ENCODE results near the gene MMD2. TPM values are rescaled to one million over a fixed set of nuclear protein-coding genes. Genes with fewer than 3 reads are reported as not detected.

Gene MMD2
- total RNA-seq, 1 experiment from 2014 or later, result not detected

- Histone ChIP-seq H3K9me3 (no peaks in the 10 kb centered on the region), H3K4me1 (no peaks in the 10 kb centered on the region), H3K36me3 (ENCODE audit: control insufficient read depth, insufficient read depth, low read length) (no peaks in the 10 kb centered on the region), H3K27me3 (replicated peaks; ENCODE audit: control insufficient read depth, insufficient read depth, low read length) (no peaks in the 10 kb centered on the region), H3K4me3 (ENCODE audit: low read depth, low read length) (no peak overlapping the region)
- Mint-ChIP-seq H3K4me3 (ENCODE audit: unreplicated experiment) (no peak overlapping the region), H3K27me3 (ENCODE audit: insufficient read depth, unreplicated experiment) (no peaks in the 10 kb centered on the region), H3K27ac (ENCODE audit: unreplicated experiment) (no peak overlapping the region), H3K9me3 (ENCODE audit: unreplicated experiment) (no peaks in the 10 kb centered on the region), H3K36me3 (ENCODE audit: insufficient read depth, unreplicated experiment) (no peaks in the 10 kb centered on the region), H3K4me1 (ENCODE audit: low read depth, unreplicated experiment) (no peaks in the 10 kb centered on the region)
- POLR2A ChIA-PET, result no interaction called here
- no TSS peak for BruUV-seq (replicated peaks)
- intact Hi-C loops (cut with micrococcal nuclease; ENCODE audit: unreplicated experiment), result no loop called here
- no peak for TF ChIP-seq CTCF (IDR thresholded peaks at IDR 0.05; ENCODE audit: insufficient read depth in 1 of 2, low read depth in 1 of 2, low read length in 1 of 2, severe bottlenecking in 1 of 2, unreplicated experiment in 1 of 2)
- DNase-seq, result no peak
- CTCF ChIA-PET, result no interaction called here
Measured at GRCh38 chr7:4875391-4875790, 83.6 kb downstream of the MMD2 start.

- Mint-ChIP-seq H3K36me3 (ENCODE audit: insufficient read depth, unreplicated experiment) (no peaks in the 10 kb centered on the region), H3K9me3 (ENCODE audit: unreplicated experiment) (no peaks in the 10 kb centered on the region), H3K27ac (ENCODE audit: unreplicated experiment) (no peak overlapping the region), H3K4me3 (ENCODE audit: unreplicated experiment) (no peak overlapping the region), H3K27me3 (ENCODE audit: insufficient read depth, unreplicated experiment) (no peaks in the 10 kb centered on the region), H3K4me1 (ENCODE audit: low read depth, unreplicated experiment) (no peaks in the 10 kb centered on the region)
- BruUV-seq (replicated peaks), result no TSS peak
- no peak for TF ChIP-seq CTCF (IDR thresholded peaks at IDR 0.05; ENCODE audit: insufficient read depth in 1 of 2, low read depth in 1 of 2, low read length in 1 of 2, severe bottlenecking in 1 of 2, unreplicated experiment in 1 of 2)
- intact Hi-C loops (cut with micrococcal nuclease; ENCODE audit: unreplicated experiment), result no loop called here
- no peaks in the 10 kb centered on the region for H3K27me3 ChIP-seq (replicated peaks; ENCODE audit: control insufficient read depth, insufficient read depth, low read length)
- H3K9me3 ChIP-seq, result no peaks in the 10 kb centered on the region
- ChIA-PET POLR2A (no interaction called here), CTCF (no interaction called here)
- H3K4me3 ChIP-seq (ENCODE audit: low read depth, low read length), result no peak overlapping the region
- H3K4me1 ChIP-seq, result no peaks in the 10 kb centered on the region
- H3K36me3 ChIP-seq (ENCODE audit: control insufficient read depth, insufficient read depth, low read length), result no peaks in the 10 kb centered on the region
- no peak for DNase-seq
Measured at GRCh38 chr7:4873071-4873944, 85.7 kb downstream of the MMD2 start.

GRCh38 chr7:4871930-4872675 is 86.9 kb downstream of the MMD2 start:
- Histone ChIP-seq H3K9me3 (no peaks in the 10 kb centered on the region), H3K27me3 (replicated peaks; ENCODE audit: control insufficient read depth, insufficient read depth, low read length) (no peaks in the 10 kb centered on the region), H3K4me3 (ENCODE audit: low read depth, low read length) (no peak overlapping the region), H3K4me1 (no peaks in the 10 kb centered on the region), H3K36me3 (ENCODE audit: control insufficient read depth, insufficient read depth, low read length) (no peaks in the 10 kb centered on the region)
- Mint-ChIP-seq H3K4me1 (ENCODE audit: low read depth, unreplicated experiment) (no peaks in the 10 kb centered on the region), H3K4me3 (ENCODE audit: unreplicated experiment) (no peak overlapping the region), H3K9me3 (ENCODE audit: unreplicated experiment) (no peaks in the 10 kb centered on the region), H3K27ac (ENCODE audit: unreplicated experiment) (no peak overlapping the region), H3K36me3 (ENCODE audit: insufficient read depth, unreplicated experiment) (no peaks in the 10 kb centered on the region), H3K27me3 (ENCODE audit: insufficient read depth, unreplicated experiment) (no peaks in the 10 kb centered on the region)
- ChIA-PET POLR2A (no interaction called here), CTCF (no interaction called here)
- DNase-seq, result no peak
- intact Hi-C loops (cut with micrococcal nuclease; ENCODE audit: unreplicated experiment), result no loop called here
- no peak for TF ChIP-seq CTCF (IDR thresholded peaks at IDR 0.05; ENCODE audit: insufficient read depth in 1 of 2, low read depth in 1 of 2, low read length in 1 of 2, severe bottlenecking in 1 of 2, unreplicated experiment in 1 of 2)
- no TSS peak for BruUV-seq (replicated peaks)

Measured in Caco-2 (cell line).